OCI-LY3 (cell line): ENCODE results near the gene TUFT1.

Experiments
- CTCF ChIP-seq: fragments of 200-600, 300-600 bp; sonication (generic); IDR thresholded peaks from 2 replicates; pipeline ENCODE4 v1.5.1; 2014; ENCODE audit warnings: antibody characterized with exemption, low read length, low read depth
- EZH2phosphoT487 ChIP-seq: fragments of 200-600 bp; shearing (Covaris generic); IDR thresholded peaks from 2 replicates; pipeline ENCODE4 v1.6.1; 2018; ENCODE audit warnings: antibody characterized with exemption, mixed run types, low read depth

DNA sequence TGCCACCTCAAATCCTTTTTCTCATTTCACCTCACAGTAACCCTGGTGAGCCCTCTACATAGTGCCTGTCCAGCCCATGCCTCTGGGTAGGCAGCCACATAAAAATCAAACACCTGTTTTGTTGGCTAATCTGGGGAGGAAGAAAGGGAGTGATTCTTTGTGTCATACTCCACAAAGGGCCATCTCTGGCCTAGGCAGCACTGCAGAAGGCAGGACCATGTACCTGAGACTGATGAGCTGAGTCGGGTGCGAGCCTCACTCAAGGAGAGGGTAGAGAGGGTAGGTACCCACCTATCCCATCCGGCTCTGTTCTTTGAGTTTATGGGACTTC, 7.8 kb downstream of the TUFT1 start:
- TF ChIP-seq CTCF: no peak
- TF ChIP-seq EZH2phosphoT487: no peak
